HG02885 (cell line): ENCODE results near the gene TP53TG5.

Experiments used
- ATAC-seq: cut with Tn5 transposase; IDR thresholded peaks from one replicate; pipeline ENCODE4 v1.9.1; 2021; ENCODE audit warnings: mild to moderate bottlenecking; ENCODE audit not compliant: unreplicated experiment, poor library complexity

The TP53TG5 gene

GRCh38 chr20:45406260-45407066 is 28.3 kb upstream of the TP53TG5 start:
- no peak for ATAC-seq

- no peak for ATAC-seq
These were observed 27.6 kb upstream of the TP53TG5 start for GRCh38 chr20:45405571-45406259.

- no peak for ATAC-seq
These were observed 26.3 kb upstream of the TP53TG5 start for GRCh38 chr20:45404438-45404837.

GRCh38 chr20:45402946-45403345 is 24.8 kb upstream of the TP53TG5 start:
- no peak for ATAC-seq

GRCh38 chr20:45400346-45401031 is 22.4 kb upstream of the TP53TG5 start:
- no peak for ATAC-seq

- ATAC-seq: no peak
These were observed 20.9 kb upstream of the TP53TG5 start for GRCh38 chr20:45399018-45399417.

GRCh38 chr20:45395114-45395415 is 16.9 kb upstream of the TP53TG5 start:
- no peak for ATAC-seq

- ATAC-seq: no peak
These were observed 16.3 kb upstream of the TP53TG5 start for GRCh38 chr20:45394221-45395113.

- no peak for ATAC-seq
These were observed 14.6 kb upstream of the TP53TG5 start for GRCh38 chr20:45392733-45393132.

- ATAC-seq: no peak
These were observed 13.4 kb upstream of the TP53TG5 start for GRCh38 chr20:45391559-45391958.

- no peak for ATAC-seq
These were observed 12.8 kb upstream of the TP53TG5 start for GRCh38 chr20:45390931-45391330.

- no peak for ATAC-seq
These were observed 9.1 kb upstream of the TP53TG5 start for GRCh38 chr20:45387274-45387673.

- no peak for ATAC-seq
These were observed 856 bp downstream of the TP53TG5 start for GRCh38 chr20:45377269-45377668.

GRCh38 chr20:45374966-45375365 is 3.2 kb downstream of the TP53TG5 start:
- no peak for ATAC-seq

- no peak for ATAC-seq
These were observed 4.0 kb downstream of the TP53TG5 start for GRCh38 chr20:45374101-45374467.

GRCh38 chr20:45373353-45374100 is 4.6 kb downstream of the TP53TG5 start:
- ATAC-seq: peak; percentile 75

GRCh38 chr20:45372646-45373352 is 5.3 kb downstream of the TP53TG5 start:
- no peak for ATAC-seq

GRCh38 chr20:45372241-45372640 is 5.9 kb downstream of the TP53TG5 start:
- no peak for ATAC-seq

GRCh38 chr20:45370571-45371160 is 7.5 kb downstream of the TP53TG5 start:
- ATAC-seq: no peak
